K562 (cell line): ENCODE data around the gene CAPZA1. TPM values are rescaled to one million over a fixed set of nuclear protein-coding genes. Genes with fewer than 3 reads are reported as not detected.

Experiments
- CTCFL ChIP-seq: IDR thresholded peaks from 2 replicates; pipeline ENCODE4 v1.6.1; 2011; ENCODE audit warnings: borderline replicate concordance, low read depth, mild to moderate bottlenecking, moderate library complexity, low read length; ENCODE audit not compliant: insufficient read depth, poor library complexity, severe bottlenecking
- HBP1 ChIP-seq: fragments of 450-650 bp; formaldehyde crosslinking; IDR thresholded peaks from 2 replicates; pipeline ENCODE4 v1.4.0; 2022; ENCODE audit warnings: missing genetic modification characterization
- NFIX ChIP-seq: fragments of 250-450 bp; sonication (Bioruptor Pico); IDR thresholded peaks from 2 replicates; pipeline ENCODE4 v1.4.0; 2020; ENCODE audit warnings: low read depth, mild to moderate bottlenecking, moderate library complexity
- POLR2G ChIP-seq: fragments of 200-400 bp; formaldehyde crosslinking; IDR thresholded peaks from 2 replicates; pipeline ENCODE4 v1.6.1; 2017; ENCODE audit warnings: low read depth, mild to moderate bottlenecking, antibody characterized with exemption, low read length, moderate library complexity
- PTTG1 ChIP-seq: fragments of 450-650 bp; IDR thresholded peaks from 2 replicates; pipeline ENCODE4 v1.6.1; 2016; ENCODE audit warnings: low read depth, mild to moderate bottlenecking, missing genetic modification characterization, missing compliant biosample characterization
- RREB1 ChIP-seq: fragments of 250-450 bp; sonication (Bioruptor Pico); IDR thresholded peaks from 2 replicates; pipeline ENCODE4 v1.4.0; 2020
- ZBTB26 ChIP-seq: fragments of 450-650 bp; formaldehyde crosslinking; IDR thresholded peaks from 2 replicates; pipeline ENCODE4 v1.4.0; 2022; ENCODE audit warnings: missing genetic modification characterization
- ZNF445 ChIP-seq: fragments of 250-450 bp; sonication (Bioruptor Pico); IDR thresholded peaks from 2 replicates; pipeline ENCODE4 v1.4.0; 2020; ENCODE audit warnings: low read depth, mild to moderate bottlenecking, moderate library complexity
- ZNF592 ChIP-seq: fragments of 450-650 bp; IDR thresholded peaks from 2 replicates; pipeline ENCODE4 v1.6.1; 2017; ENCODE audit warnings: antibody characterized with exemption, mild to moderate bottlenecking
- polyA plus RNA-seq, 8 experiments: library from polyadenylated mRNA; depleted of rRNA in 4 of 8; stranded (reverse) in 5 of 8; unstranded in 3 of 8; fragments of >200 nt; fragmentation: Nextera tagmentation in 2 of 8; fragmentation: Illumina TruSeq in 1 of 8; extraction: Ambion mirVana in 2 of 8; extraction: Trizol in 1 of 8; gene quantifications; 2 replicates each; pipeline versions ENCODE4 v1.2.1 to v1.2.3, GENCODE V29; 2011 to 2014; ENCODE audit warnings: inconsistent platforms in 1 of 8, missing spikeins in 1 of 8
- total RNA-seq, 7 experiments: library from RNA; depleted of rRNA in 6 of 7; stranded (reverse); fragments of >200 nt in 6 of 7; fragmentation: Illumina TruSeq in 2 of 7; extraction: Trizol in 2 of 7; gene quantifications; 2 replicates each; pipeline versions ENCODE4 v1.2.1 to v1.2.3, GENCODE V29; 2011 to 2021; ENCODE audit warnings: low replicate concordance in 1 of 7

Gene CAPZA1
- total and polyA plus RNA-seq, 9 of the 15 experiments (the other 6 are each of a cell fraction or from before 2014, with no cell fraction given): 237 to 1,020 (median 306) TPM

GRCh38 chr1:112701227-112702066, 81.8 kb downstream of the CAPZA1 start (continued):
- TF ChIP-seq HBP1 (peak; percentile 60), PTTG1 (tag) (no peak), CTCFL (no peak), POLR2G (peak; percentile 69), ZNF592 (peak; percentile 37; the same call in 1 of the 2 replicates), NFIX (CRISPR knock-in tag) (no peak), ZNF445 (CRISPR knock-in tag) (0 out of 2 replicates have a peak, but pooled peaks have one; percentile 9), ZBTB26 (CRISPR knock-in tag) (0 out of 2 replicates have a peak, but pooled peaks have one; percentile 2), RREB1 (CRISPR knock-in tag) (0 out of 2 replicates have a peak, but pooled peaks have one; percentile 20)
